Measurements from ENCODE around the gene THEMIS2.
"Not testable (repeated sequence)": the region's sequence is repeated elsewhere in the genome, so short reads cannot be mapped to it uniquely, and the experiment has no call there.

The THEMIS2 gene

DNA sequence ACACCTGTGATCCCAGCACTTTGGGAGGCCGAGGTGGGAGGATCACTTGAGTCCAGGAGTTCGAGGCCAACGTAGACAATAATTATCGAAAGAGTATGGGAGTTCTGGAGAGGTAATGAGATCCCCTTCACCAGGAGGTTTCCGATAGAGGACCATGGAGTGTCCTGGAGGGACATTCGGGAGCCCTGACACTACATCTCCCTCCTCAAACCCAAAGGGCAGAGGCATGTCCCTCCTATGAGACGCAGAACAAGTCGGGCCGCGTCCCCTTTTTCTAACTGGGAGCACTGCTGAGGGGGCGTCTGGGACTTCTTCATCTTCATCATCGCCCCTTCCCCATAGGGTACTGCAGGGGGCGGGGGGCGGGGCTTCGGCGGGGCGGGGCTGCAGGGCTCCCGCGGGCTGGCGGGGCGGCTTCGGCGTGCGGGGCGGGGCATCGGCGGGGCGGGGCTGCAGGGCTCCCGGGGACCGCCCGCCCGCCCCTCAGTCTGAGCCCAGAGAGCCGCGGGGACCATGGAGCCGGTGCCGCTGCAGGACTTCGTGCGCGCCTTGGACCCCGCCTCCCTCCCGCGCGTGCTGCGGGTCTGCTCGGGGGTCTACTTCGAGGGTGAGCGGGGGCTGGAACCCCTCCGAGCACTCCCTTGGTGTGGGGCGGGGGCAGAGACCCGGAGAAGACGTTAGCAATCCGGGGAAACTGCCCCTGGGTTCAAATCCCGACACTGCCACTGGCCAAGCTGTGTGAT is at the start of gene THEMIS2:
Gene THEMIS2 (plus strand): TSS at position 486 of the 743 bp plus-strand sequence. CDS start 28 bp downstream, at position 514.
- DNase-seq (ENCODE audit: low read depth) = peak; percentile 73

DNA sequence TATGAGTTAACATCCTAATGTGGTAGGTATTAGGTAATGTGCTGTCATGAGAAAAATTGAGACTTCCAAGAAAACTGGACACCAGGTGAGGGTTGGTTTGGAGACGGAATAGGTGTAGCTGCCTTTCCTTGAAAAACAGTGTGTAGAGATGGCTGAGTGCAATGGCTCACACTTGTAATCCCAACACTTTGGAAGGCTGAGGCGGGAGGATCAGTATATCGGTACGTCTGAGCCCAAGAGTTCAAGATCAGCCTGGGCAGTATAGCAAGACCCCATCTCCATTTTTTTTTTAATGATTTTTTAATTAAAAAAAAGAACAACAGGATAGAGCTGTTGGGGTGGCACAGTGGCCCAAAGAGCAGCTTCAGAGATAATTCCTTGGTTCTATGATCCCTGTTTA is 48.6 kb upstream of the THEMIS2 start:
- no peak for DNase-seq (ENCODE audit: low read depth)

DNA sequence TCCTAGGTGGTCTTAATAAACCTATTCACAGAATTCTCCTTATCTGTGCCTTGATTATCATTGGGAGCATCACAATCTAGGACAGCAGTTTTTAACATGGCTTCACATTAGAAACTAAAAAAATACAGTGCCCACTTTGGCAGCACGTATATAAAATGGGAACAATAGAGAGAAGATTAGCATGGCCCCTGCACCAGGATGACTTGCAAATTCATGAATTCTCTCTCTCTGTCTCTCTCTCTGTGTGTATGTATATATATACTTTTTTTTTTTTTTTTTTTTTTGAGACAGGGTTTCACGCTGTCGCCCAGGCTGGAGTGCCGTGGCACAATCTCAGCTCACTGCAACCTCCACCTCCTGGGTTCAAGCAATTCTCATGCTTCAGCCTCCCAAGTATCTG is 47.9 kb upstream of the THEMIS2 start:
- no peak for DNase-seq (ENCODE audit: low read depth)

GRCh38 chr1:27829339-27829960 is 42.9 kb upstream of the THEMIS2 start:
- not testable (repeated sequence) for DNase-seq (ENCODE audit: low read depth)

- DNase-seq (ENCODE audit: low read depth) = peak; percentile 89
These were observed 41.5 kb upstream of the THEMIS2 start, which contains the start of gene PPP1R8 for GRCh38 chr1:27830621-27831440. Gene PPP1R8 (plus strand): TSS chr1:27830782. CDS start chr1:27830836, 54 bp downstream.

GRCh38 chr1:27831568-27832410 is 40.6 kb upstream of the THEMIS2 start:
- DNase-seq (ENCODE audit: low read depth) = no peak

GRCh38 chr1:27832762-27833161 is 39.6 kb upstream of the THEMIS2 start:
- no peak for DNase-seq (ENCODE audit: low read depth)

GRCh38 chr1:27833470-27833869 is 38.9 kb upstream of the THEMIS2 start:
- no peak for DNase-seq (ENCODE audit: low read depth)

- no peak for DNase-seq (ENCODE audit: low read depth)
These were observed 37.3 kb upstream of the THEMIS2 start for GRCh38 chr1:27835046-27835445.

DNA sequence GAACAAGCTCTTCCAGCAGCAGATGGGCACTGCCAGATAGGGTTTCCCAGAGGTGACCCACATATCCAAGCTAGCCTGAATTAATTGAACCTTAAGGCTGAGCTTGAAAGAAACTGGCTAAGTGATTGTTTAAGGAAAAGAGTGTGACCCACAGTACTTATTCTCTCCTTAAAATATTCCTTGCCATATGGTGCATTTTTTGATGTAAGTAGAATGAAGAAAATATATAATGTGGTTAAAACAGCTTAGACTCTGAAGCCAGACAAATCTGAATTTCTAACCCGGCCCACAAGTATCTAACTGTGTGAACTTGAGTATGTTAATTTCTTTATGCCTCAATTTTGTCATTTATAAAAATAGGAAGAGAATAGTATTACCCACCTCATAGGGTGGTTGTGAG is 36.8 kb upstream of the THEMIS2 start:
- no peak for DNase-seq (ENCODE audit: low read depth)

DNA sequence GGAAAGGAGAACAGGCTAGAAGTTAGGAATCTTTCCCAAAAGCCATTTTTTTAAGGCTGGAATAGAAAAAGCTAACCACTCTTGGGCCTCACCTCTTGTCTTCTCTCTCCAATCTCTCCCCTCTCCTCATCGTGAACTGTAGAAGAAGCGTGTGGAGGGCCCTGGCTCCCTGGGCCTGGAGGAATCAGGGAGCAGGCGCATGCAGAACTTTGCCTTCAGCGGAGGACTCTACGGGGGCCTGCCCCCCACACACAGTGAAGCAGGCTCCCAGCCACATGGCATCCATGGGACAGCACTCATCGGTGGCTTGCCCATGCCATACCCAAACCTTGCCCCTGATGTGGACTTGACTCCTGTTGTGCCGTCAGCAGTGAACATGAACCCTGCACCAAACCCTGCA is 22.4 kb upstream of the THEMIS2 start:
- no peak for DNase-seq (ENCODE audit: low read depth)

GRCh38 chr1:27855085-27855484 is 17.3 kb upstream of the THEMIS2 start:
- no peak for DNase-seq (ENCODE audit: low read depth)

- DNase-seq (ENCODE audit: low read depth) = no peak
These were observed 15.6 kb upstream of the THEMIS2 start for GRCh38 chr1:27856561-27857343.

- not testable (repeated sequence) for DNase-seq (ENCODE audit: low read depth)
These were observed 14.8 kb upstream of the THEMIS2 start for GRCh38 chr1:27857552-27857951.

DNA sequence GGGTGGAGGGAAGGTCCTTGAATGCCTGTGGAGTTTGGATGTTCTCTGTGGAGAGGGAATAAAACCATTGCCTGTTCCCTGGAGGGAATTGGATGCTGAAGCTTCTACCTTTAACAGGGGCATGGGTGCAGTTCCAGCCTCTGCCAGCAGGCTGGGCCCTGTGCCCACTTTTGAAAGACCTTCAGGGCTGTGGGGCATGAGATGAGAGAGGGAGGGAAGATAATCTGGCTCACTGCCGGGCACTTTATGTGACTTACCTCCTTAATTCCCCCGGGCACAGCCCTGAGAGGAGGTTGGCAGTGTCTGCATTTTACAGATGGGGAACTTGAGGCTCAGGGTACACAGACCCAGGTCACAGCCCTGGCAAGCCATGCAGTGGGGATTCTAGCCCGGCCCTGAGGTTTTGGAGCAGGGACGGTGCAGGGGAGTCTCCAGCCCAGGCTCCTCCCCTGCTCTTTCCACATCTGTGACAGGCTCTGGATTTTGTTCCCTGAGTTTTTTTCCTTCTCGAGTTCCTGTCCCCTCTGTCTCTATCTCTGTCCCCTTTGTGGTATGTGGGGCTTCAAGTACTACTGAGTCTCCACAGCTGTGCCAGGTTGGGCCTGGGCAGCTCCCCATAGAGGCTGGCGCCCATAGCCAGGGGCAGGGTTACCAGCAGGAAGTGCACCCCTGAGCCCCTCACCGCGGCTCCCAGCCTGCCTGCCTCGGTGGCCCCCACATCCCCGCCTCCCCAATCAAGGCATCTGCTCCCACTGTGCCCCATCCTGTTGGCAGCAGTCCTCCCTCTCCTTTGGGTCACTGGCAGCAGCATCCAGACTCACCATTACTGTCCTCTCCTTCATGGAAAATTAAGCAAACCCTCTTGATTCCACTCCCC is 14.0 kb upstream of the THEMIS2 start:
- peak; percentile 70 for DNase-seq (ENCODE audit: low read depth)

DNA sequence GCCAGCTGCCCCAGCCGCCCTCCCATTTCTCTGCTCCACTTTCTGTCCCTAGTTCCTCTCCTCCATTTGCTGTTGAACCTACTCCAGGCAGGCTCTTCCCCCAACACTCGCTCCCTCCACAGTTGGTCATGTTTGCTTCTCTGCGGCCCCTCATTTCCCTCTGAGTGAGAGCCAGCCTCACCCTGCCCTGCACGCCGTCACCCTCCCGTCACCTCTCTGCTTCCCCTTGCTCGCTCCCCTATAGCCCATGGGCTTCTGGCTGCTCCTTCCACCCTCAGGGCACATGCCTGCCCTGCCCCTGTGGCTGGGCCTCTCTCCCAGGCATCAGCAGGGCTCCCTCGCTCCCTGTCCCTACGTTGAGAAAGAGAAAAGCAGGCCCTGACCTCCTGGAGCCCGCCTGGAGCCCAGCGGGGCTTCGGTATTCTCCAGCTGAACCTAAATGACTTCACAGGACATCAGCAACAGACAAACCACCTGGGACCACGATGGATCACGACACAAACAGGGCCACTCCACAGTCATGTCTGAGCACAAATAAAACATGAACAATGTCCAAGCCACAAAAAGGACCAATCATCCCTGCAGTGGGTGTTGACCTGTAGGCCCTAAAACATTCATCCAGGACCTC is 13.3 kb upstream of the THEMIS2 start:
- DNase-seq (ENCODE audit: low read depth) = no peak

DNA sequence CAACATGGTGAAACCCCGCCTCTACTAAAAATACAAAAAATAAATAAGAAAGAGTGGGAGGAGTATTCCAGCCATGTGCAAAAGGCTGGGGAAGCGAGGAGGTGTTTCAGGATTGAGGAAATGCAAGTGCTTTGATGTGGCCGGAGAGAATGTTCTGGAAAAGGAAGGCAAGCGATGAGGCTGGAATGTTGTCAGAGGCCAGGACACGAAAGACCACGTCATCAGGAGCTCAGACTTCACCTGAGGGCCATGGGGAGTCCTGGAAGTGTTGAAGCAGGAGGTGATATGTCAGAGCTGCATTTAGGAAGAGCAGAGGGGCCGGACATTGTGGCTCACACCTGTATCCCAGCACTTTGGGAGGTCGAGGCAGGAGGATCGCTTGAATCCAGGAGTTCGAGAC is 10.9 kb upstream of the THEMIS2 start:
- DNase-seq (ENCODE audit: low read depth) = no peak

- DNase-seq (ENCODE audit: low read depth) = no peak
These were observed 10.3 kb upstream of the THEMIS2 start for GRCh38 chr1:27862004-27862403.

Measured in activated T-helper 9 cell treated with anti-CD3 and anti-CD28 coated beads, Interleukin-2, amount 50 U/mL, for 16 hours (primary cell).